H1 (cell line): ENCODE results near the gene LRRC61. TPM values are rescaled to one million over a fixed set of nuclear protein-coding genes. Genes with fewer than 3 reads are reported as not detected.

ENCODE experiments used
- RNF2 ChIP-seq: fragments of 200-900, 300-1000 bp; sonication (generic); IDR thresholded peaks from 2 replicates; pipeline ENCODE4 v1.7.1; 2016; ENCODE audit warnings: borderline replicate concordance, low read depth, mild to moderate bottlenecking, antibody characterized with exemption, low read length; ENCODE audit not compliant: poor library complexity, severe bottlenecking; ENCODE audit errors: missing control alignments
- RXRA ChIP-seq: IDR thresholded peaks from 2 replicates; pipeline ENCODE4 v1.6.1; 2011; ENCODE audit warnings: low read depth, mild to moderate bottlenecking, low read length, moderate library complexity; ENCODE audit not compliant: insufficient read depth
- polyA plus RNA-seq, 7 experiments: library from polyadenylated mRNA; depleted of rRNA in 3 of 7; stranded (reverse) in 5 of 7; unstranded in 2 of 7; fragments of >200 nt in 5 of 7; fragments of 200-250 nt in 2 of 7; gene quantifications; 1 replicate in 5 of 7; 2 replicates in 1 of 7; 4 replicates in 1 of 7; pipeline versions ENCODE4 v1.2.1 to v1.2.3, GENCODE V29; 2011 to 2013; ENCODE audit warnings: missing spikeins in 2 of 7, mixed read lengths in 2 of 7
- total RNA-seq: library from RNA; stranded (reverse); fragmentation: NEBNext Ultra II Directional; extraction: Animal tissue kit (Norgen Biotek cat#: 25700); gene quantifications from 2 replicates; pipeline ENCODE4 v1.2.1, GENCODE V29; 2021

LRRC61 gene
- total and polyA plus RNA-seq, 2 of the 8 experiments (the other 6 are each of a cell fraction or from before 2014, with no cell fraction given) = 0.73 to 44.8 TPM

GRCh38 chr7:150334108-150334507 is 11.0 kb downstream of the LRRC61 start (continued):
- TF ChIP-seq RNF2 (no peak), RXRA (no peak)
